GM21723 (cell line): ENCODE results near the gene MCRS1.
"Not testable (repeated sequence)": the region's sequence is repeated elsewhere in the genome, so short reads cannot be mapped to it uniquely, and the experiment has no call there.

ENCODE experiments used
- ATAC-seq: cut with Tn5 transposase; IDR thresholded peaks from one replicate; pipeline ENCODE4 v1.9.1; 2021; ENCODE audit warnings: mild to moderate bottlenecking, moderate library complexity; ENCODE audit not compliant: unreplicated experiment

Gene MCRS1

DNA sequence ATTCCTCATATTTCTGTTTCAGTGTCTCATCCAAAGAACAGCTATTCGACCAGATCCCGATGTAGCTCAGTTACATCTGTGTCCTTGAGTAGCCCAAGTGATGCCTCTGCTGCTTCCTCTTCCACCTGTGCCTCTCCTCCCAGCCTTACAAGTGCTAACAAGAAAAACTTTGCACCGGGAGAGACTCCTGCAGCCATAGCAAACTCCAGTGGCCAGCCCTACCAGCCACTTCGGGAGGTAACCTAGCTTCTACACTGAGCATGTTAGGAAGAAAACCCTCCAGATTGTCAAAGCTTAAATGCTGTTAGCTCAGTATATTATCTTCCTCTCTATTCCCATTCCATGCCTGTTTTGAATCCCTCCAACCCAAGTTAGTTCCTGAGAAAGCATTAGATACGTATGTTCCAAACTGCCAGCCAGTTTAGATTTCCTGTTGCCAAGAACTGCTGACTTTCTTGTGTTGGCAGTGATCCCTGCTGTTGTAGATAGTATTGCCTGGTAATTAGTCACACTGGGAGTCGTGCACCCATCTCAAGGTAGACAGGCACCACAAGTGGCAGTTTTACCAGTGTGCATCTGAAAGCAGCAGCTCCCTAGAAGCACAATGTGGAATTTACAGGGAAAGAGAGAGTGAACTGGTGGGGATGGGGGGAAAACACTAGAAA lies 43.1 kb downstream of the MCRS1 start:
- no peak for ATAC-seq

DNA sequence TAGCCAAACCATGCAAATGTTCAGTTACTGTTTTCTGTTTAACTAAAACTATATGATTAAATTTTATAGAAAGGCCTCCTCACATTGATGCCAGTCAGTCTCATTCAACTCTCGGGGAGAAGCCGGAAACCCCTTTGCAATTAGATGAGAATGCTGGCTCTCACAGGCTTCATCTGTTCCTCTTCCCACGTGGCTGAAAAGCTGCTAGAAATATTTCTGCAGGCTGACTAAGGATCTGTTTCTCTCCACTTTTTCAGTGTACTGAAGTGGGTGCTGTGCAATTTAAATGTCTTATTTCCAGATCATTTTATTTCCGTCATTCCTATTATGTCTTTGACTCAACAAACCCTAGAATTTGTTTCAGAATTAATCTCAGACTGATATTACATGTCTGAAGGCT lies 46.6 kb downstream of the MCRS1 start:
- no peak for ATAC-seq

DNA sequence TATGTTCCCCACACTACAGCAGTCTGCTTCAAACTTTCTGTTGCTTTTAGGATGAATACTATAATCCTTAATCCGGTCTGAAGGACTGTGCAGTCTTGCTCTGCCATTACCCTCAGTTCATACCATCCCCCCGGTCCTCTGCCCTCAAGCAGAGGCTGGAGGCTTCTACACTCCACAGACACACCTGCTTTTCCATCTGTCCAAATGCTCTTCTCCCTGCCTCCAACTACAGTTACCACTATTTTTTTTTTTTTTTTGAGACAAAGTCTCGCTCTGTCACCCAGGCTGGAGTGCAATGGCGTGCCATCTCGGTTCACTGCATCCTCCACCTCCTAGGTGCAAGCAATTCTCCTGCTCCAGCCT lies 48.4 kb downstream of the MCRS1 start:
- ATAC-seq, result no peak

DNA sequence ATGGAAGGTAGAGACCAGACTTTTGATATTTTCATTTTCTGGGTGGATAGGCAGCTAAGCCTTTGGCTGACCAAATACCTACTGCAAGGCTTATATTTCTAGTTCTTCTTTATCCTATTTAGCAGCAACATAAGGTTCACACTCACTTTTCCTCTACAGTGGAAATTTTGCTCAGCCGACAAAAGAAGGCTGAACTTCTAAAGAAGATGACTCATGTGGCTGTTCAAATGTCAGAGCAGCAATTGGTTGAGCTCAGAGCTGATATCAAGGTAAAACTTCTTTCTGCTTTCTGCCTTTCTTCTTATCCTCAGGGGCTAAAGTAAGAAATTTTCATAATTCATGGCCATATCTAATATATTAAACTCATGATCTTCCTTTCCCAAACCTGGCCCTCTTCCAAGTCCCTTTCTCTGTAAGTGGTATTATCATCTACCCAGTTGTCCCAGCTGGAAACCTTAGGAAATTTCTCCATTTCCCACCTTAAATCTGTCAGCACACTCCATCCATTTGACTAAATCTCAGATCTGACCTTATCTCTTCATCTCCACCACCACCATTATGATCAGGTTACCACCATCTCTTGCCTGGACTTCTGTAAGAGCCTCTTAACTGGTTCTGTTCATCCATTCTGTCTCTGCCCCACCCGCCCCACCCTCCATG lies 48.9 kb downstream of the MCRS1 start:
- ATAC-seq, result no peak

DNA sequence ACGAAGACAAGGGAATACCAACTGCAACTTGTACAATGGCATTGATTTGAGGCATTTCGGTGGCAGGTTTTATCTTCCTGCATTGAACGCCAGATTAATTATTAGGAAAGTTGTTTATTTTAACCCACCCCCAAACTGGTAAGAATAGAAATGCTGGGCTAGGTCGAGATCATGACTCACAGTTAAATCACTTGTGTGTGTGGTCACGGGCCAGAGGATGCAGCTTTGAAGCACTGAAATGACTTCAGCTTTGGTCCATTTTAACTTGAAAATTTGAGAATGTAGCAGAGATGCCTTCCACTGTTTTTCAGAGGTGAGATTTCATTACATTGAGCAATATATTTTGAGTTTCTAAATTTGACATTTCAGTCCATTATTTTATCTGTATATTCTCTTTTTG lies 52.7 kb downstream of the MCRS1 start:
- no peak for ATAC-seq

DNA sequence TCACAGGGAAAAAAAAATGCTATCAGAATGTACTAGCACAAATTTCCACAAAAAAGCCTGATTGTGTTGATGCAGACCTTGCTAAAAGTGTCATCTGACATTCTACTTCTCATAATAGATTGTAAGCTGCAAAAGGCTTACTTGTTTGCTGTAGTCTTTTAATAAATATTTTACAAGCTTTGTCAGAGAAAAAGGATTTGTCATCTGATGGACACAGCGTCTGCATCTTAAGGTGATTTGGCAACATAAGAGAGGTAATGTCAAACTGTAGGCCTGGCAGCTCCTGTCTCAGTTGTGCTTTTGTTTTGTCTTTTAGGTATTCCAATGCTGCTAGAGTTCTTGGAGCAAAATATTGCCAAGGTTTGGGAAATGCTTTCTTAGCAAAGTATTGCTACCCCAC lies 55.4 kb downstream of the MCRS1 start:
- no peak for ATAC-seq

DNA sequence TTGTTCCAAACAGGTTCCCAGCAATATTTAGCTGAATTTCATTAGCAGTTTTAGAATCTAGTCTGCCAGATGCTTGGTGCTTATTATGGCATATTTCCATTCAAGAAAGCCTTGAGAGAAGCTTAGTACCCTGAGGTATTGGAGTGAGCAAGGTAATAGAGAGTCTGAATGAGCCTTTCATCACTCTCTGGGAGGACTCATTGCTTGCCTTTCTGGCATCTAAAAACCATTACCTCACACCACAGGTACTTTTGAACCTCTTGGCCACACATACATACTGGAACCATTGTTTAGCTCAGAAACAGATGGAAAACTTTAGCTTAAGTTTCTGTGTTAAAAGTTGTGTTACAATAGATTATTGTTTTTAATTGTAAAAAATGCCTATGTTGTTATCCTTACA lies 56.5 kb downstream of the MCRS1 start:
- ATAC-seq, result no peak

DNA sequence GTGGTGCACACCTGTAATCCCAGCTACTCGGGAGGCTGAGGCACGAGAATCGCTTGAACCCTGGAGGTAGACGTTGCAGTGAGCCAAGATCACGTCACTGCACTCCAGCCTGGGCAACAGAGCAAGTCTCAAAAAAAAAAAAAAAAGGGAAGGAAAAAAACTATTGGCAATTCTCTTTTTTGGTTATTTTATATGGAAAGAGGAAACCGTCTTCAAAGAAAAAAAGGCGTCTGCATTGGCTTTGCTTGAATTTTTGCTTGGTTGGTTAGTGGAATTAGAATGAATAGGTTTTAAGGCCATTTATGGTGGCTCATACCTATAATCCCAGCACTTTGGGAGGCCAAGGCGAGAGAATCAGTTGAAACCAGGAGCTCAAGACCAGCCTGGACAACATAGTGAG lies 58.3 kb downstream of the MCRS1 start:
- not testable (repeated sequence) for ATAC-seq
